Choroid plexus epithelial cell (primary cell): ENCODE measurements around the gene OAS3.
"Not testable (repeated sequence)": the region's sequence is repeated elsewhere in the genome, so short reads cannot be mapped to it uniquely, and the experiment has no call there.

Experiments
- DNase-seq: peaks from one replicate; pipeline ENCODE4 v3.0.0-alpha.2; 2010; ENCODE audit warnings: low read depth
- H3K4me3 ChIP-seq: 2 replicates; pipeline ENCODE4 v1.5.1; 2011; ENCODE audit warnings: low read depth, mild to moderate bottlenecking, control low read depth, low read length, moderate library complexity
- CTCF ChIP-seq: conservative IDR thresholded peaks from 2 replicates; pipeline ENCODE4 v1.5.1; 2011; ENCODE audit warnings: low read depth, mild to moderate bottlenecking, control low read depth, inconsistent platforms, low read length, moderate library complexity

Gene OAS3

DNA sequence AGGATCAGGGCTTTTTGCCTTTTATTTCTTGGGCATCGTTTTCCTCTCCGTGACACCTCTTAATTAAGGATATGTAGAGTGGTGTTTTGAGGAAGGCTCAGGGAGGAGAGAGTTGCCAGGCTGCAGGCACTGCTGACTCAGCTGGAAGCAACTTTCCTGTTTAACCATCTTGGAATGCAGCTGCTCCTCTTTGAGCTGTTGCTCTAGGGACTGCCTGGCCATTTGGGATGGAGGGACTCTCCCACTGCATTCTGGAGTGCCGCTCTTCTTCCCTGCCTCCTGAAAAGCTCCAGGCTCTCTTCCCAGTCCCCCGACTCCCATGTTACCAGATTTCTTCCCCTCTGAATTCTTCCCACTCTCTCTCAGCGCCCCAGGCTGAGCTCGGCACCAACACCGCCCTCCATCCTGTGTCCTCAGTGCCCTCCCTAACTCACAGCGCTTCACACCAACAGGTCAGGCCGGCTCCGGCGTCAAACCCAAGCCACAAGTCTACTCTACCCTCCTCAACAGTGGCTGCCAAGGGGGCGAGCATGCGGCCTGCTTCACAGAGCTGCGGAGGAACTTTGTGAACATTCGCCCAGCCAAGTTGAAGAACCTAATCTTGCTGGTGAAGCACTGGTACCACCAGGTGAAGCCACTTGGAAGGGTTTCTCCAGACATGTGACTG lies 5.9 kb downstream of the OAS3 start:
- no peak overlapping the region for H3K4me3 ChIP-seq
- no peak for DNase-seq
- TF ChIP-seq CTCF: no peak

- DNase-seq: no peak
- no peak for TF ChIP-seq CTCF
- H3K4me3 ChIP-seq: no peak overlapping the region
These were observed 7.2 kb downstream of the OAS3 start for GRCh38 chr12:112945515-112945914.

GRCh38 chr12:112946236-112947000 lies 8.1 kb downstream of the OAS3 start:
- no peak overlapping the region for H3K4me3 ChIP-seq
- DNase-seq: no peak
- TF ChIP-seq CTCF: no peak

DNA sequence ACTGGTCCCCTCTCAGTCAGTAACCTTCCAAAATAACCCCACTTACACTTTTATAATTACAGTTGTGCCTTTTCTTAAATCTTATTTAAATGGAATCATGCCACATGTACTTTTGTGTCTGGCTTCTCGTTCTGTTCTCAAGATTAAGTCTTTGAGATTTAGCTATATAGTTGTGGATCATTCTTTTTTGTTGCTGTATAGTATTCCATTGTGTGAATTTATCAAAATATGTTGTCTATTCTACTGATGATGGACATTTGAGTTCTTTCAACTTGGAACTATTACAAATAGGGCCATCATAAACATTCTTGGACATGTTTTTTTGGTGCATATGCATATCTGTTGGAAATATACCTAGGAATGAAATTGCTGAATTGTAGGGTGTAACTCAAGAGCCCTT lies 9.0 kb downstream of the OAS3 start:
- no peak for TF ChIP-seq CTCF
- no peak for DNase-seq
- no peak overlapping the region for H3K4me3 ChIP-seq

GRCh38 chr12:112947761-112948160 lies 9.5 kb downstream of the OAS3 start:
- no peak overlapping the region for H3K4me3 ChIP-seq
- DNase-seq: no peak
- no peak for TF ChIP-seq CTCF

- DNase-seq: no peak
- H3K4me3 ChIP-seq: no peak overlapping the region
- no peak for TF ChIP-seq CTCF
These were observed 10.5 kb downstream of the OAS3 start for GRCh38 chr12:112948806-112949205.

DNA sequence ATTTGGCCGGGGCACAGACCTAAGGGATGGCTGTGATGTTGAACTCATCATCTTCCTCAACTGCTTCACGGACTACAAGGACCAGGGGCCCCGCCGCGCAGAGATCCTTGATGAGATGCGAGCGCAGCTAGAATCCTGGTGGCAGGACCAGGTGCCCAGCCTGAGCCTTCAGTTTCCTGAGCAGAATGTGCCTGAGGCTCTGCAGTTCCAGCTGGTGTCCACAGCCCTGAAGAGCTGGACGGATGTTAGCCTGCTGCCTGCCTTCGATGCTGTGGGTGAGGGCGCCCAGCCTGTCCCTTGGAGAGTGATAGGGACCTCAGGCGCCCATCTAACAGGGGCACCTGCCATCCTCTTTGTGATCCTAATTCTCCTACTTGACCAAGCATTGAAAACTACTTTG lies 12.4 kb downstream of the OAS3 start:
- H3K4me3 ChIP-seq: no peak overlapping the region
- TF ChIP-seq CTCF: no peak
- DNase-seq: no peak

DNA sequence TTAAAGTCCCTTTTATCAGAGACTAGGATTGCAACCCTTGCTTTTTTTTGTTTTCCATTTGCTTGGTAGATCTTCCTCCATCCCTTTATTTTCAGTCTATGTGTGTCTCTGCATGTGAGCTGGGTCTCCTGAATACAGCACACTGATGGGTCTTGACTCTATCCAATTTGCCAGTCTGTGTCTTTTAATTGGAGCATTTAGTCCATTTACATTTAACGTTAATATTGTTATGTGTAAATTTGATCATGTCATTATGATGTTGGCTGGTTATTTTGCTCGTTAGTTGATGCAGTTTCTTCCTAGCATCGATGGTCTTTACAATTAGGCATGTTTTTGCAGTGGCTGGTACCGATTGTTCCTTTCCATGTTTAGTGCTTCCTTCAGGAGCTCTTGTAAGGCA lies 18.9 kb downstream of the OAS3 start:
- DNase-seq, H3K4me3 ChIP-seq: not testable (repeated sequence)
